DMS114 treated with DMSO at 0.1 percent for 48 hours (cell line): ENCODE measurements around the gene USP36.

ENCODE experiments used
- DNase-seq: peaks from one replicate; lab custom pipeline; 2025; ENCODE audit not compliant: unreplicated experiment; lab: John Stamatoyannopoulos, UW

USP36 gene

DNA sequence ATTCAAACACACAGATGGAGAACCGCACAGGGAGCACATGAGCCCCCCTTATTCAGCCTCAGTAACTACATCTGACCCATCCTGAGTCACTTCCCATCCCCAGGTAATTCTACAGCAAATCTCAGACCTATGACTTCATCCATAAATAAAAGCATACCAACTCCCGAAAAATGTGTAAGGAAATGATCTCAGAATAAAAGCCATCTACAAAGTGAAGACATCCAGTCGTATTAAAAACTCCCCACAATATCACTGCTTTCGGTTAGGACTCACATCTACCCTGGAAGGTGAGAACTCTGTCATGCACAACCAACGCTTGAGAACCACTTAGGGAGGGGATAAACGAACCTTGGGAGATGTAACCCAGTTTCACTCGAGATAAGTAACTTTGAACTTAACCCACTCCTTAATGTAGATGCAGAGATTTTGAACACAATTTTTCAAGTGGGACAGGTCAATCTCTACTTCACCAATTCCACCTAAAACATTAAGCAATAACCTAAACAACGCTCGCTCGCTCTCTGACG, 1.3 kb downstream of the USP36 start:
- no peak for DNase-seq

DNA sequence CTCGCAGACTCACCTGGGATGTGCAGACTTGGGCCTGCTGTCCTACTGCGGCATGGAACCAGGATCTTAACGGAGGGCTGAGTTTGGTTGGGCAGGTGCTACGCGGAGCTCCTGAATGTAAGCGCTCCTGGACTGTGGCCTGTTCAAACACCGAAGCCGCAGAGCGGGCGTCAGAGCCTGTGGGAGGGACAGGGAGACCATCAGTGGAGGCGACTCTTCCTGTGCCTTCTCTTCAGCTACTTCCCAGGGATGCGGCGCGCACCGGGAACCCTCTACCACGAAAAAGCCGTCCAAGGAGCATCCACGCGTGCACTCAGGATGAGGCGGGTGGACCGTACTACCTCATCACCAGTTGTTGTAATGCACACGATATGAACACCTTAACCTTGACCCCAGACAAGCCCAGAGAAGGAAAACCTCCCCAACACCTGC, 2.0 kb downstream of the USP36 start:
- no peak for DNase-seq

DNA sequence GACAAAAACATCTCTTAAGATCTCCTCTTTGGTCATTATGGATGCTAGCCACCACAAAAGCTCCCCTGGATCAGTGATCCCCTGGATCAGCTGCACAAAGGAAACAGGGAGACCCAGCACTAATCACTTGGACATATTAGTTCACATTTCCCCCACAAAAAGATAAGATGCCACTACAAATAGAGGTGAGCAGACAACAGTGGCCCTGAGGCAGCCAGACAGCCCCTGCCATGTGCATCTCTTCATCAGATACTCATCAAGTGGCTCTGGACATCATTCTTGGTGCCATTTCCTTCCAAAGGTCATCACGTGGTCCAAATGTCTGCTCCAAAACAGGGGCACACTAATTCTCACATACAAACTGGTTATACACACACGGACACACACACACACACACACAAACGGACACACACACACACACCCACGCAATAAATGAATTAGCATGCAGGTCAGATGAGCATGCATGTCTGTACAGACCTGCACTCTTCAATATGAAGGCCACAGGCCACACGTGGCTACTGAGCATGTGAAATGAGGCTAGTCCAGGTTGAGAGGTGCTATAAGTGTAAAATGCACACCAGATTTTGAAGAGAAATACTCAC, 4.1 kb downstream of the USP36 start:
- DNase-seq, result no peak

- no peak for DNase-seq
Measured at GRCh38 chr17:78834571-78834970, 6.0 kb downstream of the USP36 start.

GRCh38 chr17:78832541-78832810, 8.1 kb downstream of the USP36 start:
- no peak for DNase-seq

DNA sequence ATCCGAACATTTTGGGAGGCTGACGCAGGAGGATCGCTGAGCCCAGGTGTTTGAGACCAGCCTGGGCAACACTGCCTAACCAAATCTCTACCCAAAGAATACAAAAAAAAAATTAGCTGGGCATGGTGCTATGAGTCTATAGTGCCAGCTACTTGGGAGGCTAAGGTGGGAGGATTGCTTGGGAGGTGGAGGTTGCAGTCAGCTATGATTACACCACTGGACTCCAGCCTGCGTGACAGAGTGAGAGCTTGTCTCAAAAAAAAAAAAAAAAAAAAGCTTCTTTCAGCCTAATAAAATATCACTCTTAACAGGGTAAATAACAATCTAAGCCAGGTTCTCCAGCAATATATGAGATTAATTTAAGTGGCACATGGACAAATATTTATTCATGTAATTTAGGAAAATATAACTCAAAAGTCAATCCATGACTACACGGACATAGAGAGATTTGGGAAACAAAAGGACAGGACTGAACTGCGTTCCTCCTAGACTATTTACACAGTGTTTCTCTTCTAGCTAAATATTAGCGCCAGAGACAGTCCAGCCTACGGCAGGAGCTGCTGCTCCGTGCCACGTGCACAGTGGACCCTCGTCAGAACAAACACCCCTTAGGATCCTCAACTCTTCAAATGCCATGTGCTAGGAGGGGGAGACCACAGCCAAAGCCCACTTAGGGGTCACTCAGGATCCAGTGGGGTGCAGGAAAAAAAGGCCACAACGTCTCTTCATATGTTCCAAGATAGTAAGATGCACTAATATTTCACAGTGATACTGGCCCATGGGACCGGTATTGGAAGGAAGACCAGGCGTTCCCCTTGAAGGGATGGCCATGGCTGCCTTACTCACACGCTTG, 8.7 kb downstream of the USP36 start:
- no peak for DNase-seq

- DNase-seq, result no peak
Measured at GRCh38 chr17:78829477-78829876, 11.1 kb downstream of the USP36 start.

DNA sequence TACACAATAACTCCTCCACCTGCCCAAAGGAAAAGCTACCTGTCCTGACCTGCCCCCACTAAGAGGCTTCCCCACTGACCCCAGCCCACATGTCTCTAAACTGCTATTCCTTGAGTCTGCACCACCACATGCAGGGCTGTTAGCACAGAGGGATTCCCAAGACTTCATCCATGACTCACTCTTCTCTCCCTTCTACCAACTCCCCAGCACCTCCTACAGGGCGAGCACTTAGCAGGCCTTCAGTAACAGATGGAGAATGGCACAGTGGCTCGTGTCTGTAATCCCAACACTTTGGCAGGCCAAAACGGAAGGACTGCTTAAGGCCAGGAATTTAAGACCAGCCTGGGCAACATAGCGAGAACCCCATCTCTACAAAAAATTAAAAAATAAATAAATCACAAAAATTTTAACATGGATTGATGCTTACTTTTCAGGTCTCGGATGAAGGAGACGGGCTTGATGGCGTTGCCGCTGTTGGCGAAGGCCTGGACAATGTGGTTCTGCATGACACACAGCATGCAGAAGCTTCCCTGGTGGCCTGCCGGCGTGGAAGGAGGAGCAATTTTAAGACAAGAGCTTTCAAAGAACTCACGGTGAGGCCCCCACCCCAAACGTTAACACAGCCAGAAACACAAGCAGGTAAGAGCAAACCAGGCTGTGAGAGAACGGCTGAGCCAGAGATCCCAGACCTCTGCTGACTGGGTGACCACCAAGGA, 12.0 kb downstream of the USP36 start:
- DNase-seq, result peak; percentile 4

GRCh38 chr17:78826836-78827509, 13.6 kb downstream of the USP36 start:
- DNase-seq, result no peak

DNA sequence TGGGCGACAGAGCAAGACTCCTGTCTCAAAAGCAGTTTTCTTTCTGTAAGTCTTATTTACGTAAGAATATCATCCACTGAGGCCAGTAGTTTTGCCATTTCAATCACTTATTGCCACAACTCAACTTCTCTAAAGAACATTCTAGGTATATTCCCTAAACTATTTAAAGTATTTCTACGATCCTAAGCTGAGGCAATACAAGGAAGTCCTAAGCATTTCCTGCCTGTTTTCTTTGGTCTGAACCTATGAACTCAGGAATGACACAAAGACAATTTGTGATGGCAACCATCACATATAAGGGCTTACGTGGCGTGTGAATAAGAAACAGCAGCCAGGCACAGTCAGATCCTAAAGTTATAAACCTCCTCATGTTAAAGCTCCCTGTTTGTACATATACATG, 14.2 kb downstream of the USP36 start:
- no peak for DNase-seq

DNA sequence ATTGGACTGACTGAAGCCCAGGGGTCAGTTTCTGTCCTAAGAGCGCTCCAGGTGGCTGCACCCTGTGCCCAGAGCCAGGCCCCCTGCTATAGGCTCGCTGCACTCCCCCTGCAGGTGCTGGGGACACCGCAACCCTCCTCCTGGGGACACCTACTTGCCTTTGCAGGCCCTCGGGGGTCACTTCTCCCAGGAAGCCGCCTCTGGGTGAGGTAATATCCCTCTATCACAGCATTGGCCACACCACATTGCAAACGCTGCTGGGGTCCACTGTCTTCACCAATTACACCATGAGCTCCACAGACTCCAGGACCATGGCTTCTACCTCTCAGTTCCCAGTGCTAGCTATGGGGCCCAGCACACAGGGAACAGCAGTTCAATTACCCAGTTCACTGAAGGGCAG, 14.9 kb downstream of the USP36 start:
- DNase-seq, result no peak

DNA sequence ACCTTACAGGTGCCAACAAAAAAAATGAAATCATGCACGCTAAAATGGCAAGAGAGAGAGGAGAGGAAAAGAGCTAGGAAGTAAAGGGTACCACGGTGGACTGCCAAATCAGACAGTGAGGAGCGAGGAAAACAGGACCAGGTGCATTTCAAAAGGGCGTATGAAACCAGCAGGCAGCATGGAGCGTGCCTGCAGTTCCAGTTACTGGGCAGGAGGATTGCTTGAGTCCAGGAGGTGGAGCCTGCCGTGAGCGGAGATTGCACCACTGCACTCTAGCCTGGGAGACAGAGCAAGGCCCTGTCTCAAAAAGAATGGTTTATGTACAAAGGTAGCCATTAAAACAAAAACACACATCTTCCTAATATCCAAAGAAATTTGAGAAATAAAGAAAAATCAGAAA, 16.4 kb downstream of the USP36 start:
- DNase-seq, result no peak

GRCh38 chr17:78823282-78824046, 17.1 kb downstream of the USP36 start:
- no peak for DNase-seq

DNA sequence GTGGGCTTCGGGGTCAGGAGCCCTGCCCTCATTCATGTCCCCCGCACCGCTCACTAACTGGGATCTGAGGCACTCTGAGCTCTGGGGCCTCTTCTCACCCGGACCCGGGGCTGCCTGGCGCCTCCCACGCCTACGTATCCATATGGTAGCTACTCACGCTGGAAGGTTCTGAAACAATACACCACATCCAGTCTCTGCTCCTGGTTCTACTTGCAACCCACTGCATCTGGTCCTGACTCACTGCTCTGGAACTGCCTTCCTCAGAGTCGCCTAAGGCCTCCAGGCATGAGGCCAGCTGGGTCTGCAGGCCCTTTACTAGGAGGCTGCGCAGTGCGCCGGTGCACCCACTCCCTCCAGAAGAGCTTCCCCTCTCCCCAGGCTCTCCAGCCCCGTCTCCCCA, 18.1 kb downstream of the USP36 start:
- no peak for DNase-seq

DNA sequence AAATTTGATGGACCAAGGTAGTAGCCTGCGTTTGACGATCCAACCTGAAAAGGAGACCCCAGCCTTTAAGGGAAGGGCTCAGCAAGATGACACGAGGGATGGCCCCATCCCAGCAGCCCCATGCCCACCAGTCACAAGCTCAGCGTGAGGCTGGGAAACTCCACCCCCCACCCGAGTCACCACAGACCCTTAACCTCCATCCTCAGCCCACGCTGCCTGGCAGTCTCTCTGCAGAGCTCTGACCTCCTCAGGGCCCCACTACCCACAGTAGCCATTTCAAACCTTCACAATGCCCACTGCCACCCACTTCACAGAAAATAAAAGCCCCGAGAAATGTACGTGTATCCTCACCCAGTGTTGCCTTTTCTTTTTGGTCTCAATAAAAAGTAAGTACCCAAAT, 18.7 kb downstream of the USP36 start:
- DNase-seq, result no peak

DNA sequence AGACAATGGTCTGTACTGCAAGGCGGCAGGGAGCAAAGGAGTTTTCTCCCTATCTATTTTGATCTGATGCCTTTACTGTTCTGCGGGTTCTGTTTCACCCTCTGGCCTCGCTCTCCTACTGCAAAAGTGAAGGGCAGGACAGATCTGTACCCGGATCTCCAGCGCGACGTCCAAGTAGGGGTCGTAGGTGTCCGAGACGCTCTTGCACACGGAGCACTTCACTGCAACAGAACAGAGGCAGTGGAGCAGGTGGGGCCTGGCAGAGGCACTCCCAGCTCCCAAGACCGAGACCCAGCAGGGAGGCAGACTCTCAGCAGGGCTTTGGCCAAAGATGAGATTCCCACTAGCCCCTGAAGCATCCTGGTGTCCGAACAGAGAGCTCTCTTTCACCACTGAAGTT, 19.8 kb downstream of the USP36 start:
- no peak for DNase-seq

- DNase-seq, result no peak
Measured at GRCh38 chr17:78819806-78820792, 20.5 kb downstream of the USP36 start.

DNA sequence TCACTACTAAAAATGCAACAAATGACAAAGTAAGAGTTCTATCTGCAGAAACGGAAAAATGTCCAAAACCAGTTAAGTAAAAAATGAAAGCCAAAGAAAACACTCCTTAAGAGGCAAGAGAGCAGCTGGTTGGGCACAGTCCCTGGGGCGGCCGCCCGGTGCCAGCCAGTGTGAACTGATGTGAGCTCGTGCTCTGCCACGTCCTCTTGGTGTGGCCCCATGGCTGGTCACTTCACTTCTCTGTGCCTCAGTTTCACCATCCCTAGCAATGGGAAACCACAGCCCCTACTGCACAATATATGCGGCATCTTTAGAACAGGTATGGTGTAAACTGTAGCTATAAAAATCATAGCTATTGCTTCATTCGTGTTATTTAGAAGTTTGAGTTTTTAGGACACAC, 21.2 kb downstream of the USP36 start:
- no peak for DNase-seq

GRCh38 chr17:78818932-78819331, 21.7 kb downstream of the USP36 start:
- no peak for DNase-seq
